ENCODE results near the gene UGGT1. TPM values are rescaled to one million over a fixed set of nuclear protein-coding genes. Genes with fewer than 3 reads are reported as not detected.

The UGGT1 gene
- total RNA-seq, 1 donor from 2014 or later = 58.7 TPM

GRCh38 chr2:128233790-128234395, 142.9 kb downstream of the UGGT1 start:
- H3K27me3 Mint-ChIP-seq (ENCODE audit: low read depth) = peaks cover 8% of the 10 kb centered on the region
- H3K4me3 Mint-ChIP-seq = peak overlapping the region; percentile 89
- H3K36me3 Mint-ChIP-seq (ENCODE audit: low read depth) = no peaks in the 10 kb centered on the region
- TF ChIP-seq CTCF (conservative IDR thresholded peaks at IDR 0.05) = no peak
- no peaks in the 10 kb centered on the region for H3K9me3 Mint-ChIP-seq
- H3K4me1 Mint-ChIP-seq = peaks cover 13% of the 10 kb centered on the region
- DNase-seq (ENCODE audit: low read depth, low spot score) = no peak
- H3K27ac Mint-ChIP-seq (ENCODE audit: unreplicated experiment) = no peak overlapping the region

- H3K9me3 Mint-ChIP-seq = no peaks in the 10 kb centered on the region
- no peak overlapping the region for H3K27ac Mint-ChIP-seq (ENCODE audit: unreplicated experiment)
- H3K4me1 Mint-ChIP-seq = peaks cover 13% of the 10 kb centered on the region
- no peak for DNase-seq (ENCODE audit: low read depth, low spot score)
- no peaks in the 10 kb centered on the region for H3K36me3 Mint-ChIP-seq (ENCODE audit: low read depth)
- TF ChIP-seq CTCF (conservative IDR thresholded peaks at IDR 0.05) = no peak
- peaks cover 8% of the 10 kb centered on the region for H3K27me3 Mint-ChIP-seq (ENCODE audit: low read depth)
- H3K4me3 Mint-ChIP-seq = peak overlapping the region; percentile 69
These were observed 143.6 kb downstream of the UGGT1 start for GRCh38 chr2:128234613-128235012.

- Mint-ChIP-seq H3K4me1 (peaks cover 13% of the 10 kb centered on the region), H3K27ac (ENCODE audit: unreplicated experiment) (no peak overlapping the region), H3K9me3 (no peaks in the 10 kb centered on the region), H3K27me3 (ENCODE audit: low read depth) (peaks cover 8% of the 10 kb centered on the region), H3K36me3 (ENCODE audit: low read depth) (no peaks in the 10 kb centered on the region), H3K4me3 (no peak overlapping the region)
- TF ChIP-seq CTCF (conservative IDR thresholded peaks at IDR 0.05) = no peak
- no peak for DNase-seq (ENCODE audit: low read depth, low spot score)
These were observed 144.6 kb downstream of the UGGT1 start for GRCh38 chr2:128235581-128235980.

GRCh38 chr2:128236491-128237035, 145.6 kb downstream of the UGGT1 start:
- Mint-ChIP-seq H3K9me3 (no peaks in the 10 kb centered on the region), H3K4me1 (peaks cover 13% of the 10 kb centered on the region), H3K27ac (ENCODE audit: unreplicated experiment) (no peak overlapping the region), H3K27me3 (ENCODE audit: low read depth) (peaks cover 5% of the 10 kb centered on the region), H3K4me3 (peak overlapping the region; percentile 52), H3K36me3 (ENCODE audit: low read depth) (no peaks in the 10 kb centered on the region)
- TF ChIP-seq CTCF (conservative IDR thresholded peaks at IDR 0.05) = no peak
- no peak for DNase-seq (ENCODE audit: low read depth, low spot score)

GRCh38 chr2:128237081-128237534, 146.1 kb downstream of the UGGT1 start:
- Mint-ChIP-seq H3K4me1 (peaks cover 13% of the 10 kb centered on the region), H3K27ac (ENCODE audit: unreplicated experiment) (no peak overlapping the region), H3K27me3 (ENCODE audit: low read depth) (peaks cover 5% of the 10 kb centered on the region), H3K4me3 (peak overlapping the region; percentile 32), H3K36me3 (ENCODE audit: low read depth) (no peaks in the 10 kb centered on the region), H3K9me3 (no peaks in the 10 kb centered on the region)
- DNase-seq (ENCODE audit: low read depth, low spot score) = no peak
- TF ChIP-seq CTCF (conservative IDR thresholded peaks at IDR 0.05) = no peak

Measured in neural crest cell (in vitro differentiated cells).